Keratinocyte (primary cell): ENCODE measurements around the gene GCSAM. TPM values are rescaled to one million over a fixed set of nuclear protein-coding genes. Genes with fewer than 3 reads are reported as not detected.

ENCODE experiments used
- DNase-seq: peaks from one replicate; pipeline ENCODE4 v3.0.0-alpha.2; 2011; ENCODE audit warnings: low read depth, missing footprints, low spot score
- FAIRE-seq: peaks from 2 replicates; lab custom pipeline; 2011; peaks lifted over from hg19 to GRCh38; lab: Jason Lieb, UNC
- H2AFZ ChIP-seq: 2 replicates; pipeline ENCODE4 v1.6.0; 2012; ENCODE audit warnings: low read length, control low read depth, inconsistent platforms; ENCODE audit not compliant: control insufficient read depth
- H3K27ac ChIP-seq: 2 replicates; pipeline ENCODE4 v1.5.1; 2011; ENCODE audit warnings: low read length; ENCODE audit not compliant: control insufficient read depth, insufficient read depth
- H3K27me3 ChIP-seq: 3 replicates; pipeline ENCODE4 v1.6.0; 2011; ENCODE audit warnings: low read length; ENCODE audit not compliant: control insufficient read depth, insufficient read depth; ENCODE audit errors: extremely low read depth
- H3K36me3 ChIP-seq, 2 experiments: 2 replicates in 1 of 2; 3 replicates in 1 of 2; pipeline ENCODE4 v1.5.1; 2011; ENCODE audit warnings: low read length in 2 of 2, mild to moderate bottlenecking in 1 of 2; ENCODE audit not compliant: control insufficient read depth in 2 of 2, insufficient read depth in 2 of 2; ENCODE audit errors: extremely low read depth in 1 of 2
- H3K4me1 ChIP-seq: 3 replicates; pipeline ENCODE4 v1.5.1; 2011; ENCODE audit warnings: low read length; ENCODE audit not compliant: control insufficient read depth, insufficient read depth; ENCODE audit errors: extremely low read depth
- H3K4me2 ChIP-seq: 3 replicates; pipeline ENCODE4 v1.6.0; 2011; ENCODE audit warnings: low read depth, low read length; ENCODE audit not compliant: control insufficient read depth, insufficient read depth; ENCODE audit errors: extremely low read depth
- H3K4me3 ChIP-seq, 3 experiments: fragments of 200-600 bp in 1 of 3; sonication (generic) in 1 of 3; 2 replicates in 2 of 3; 3 replicates in 1 of 3; pipeline ENCODE4 v1.5.1; 2011 to 2016; ENCODE audit warnings: low read length in 3 of 3, mild to moderate bottlenecking in 3 of 3, control low read depth in 2 of 3, inconsistent platforms in 1 of 3, low read depth in 1 of 3, mixed read lengths in 1 of 3, mixed run types in 1 of 3, moderate library complexity in 1 of 3; ENCODE audit not compliant: control insufficient read depth in 2 of 3, insufficient read depth in 2 of 3; ENCODE audit errors: extremely low read depth in 1 of 3
- H3K79me2 ChIP-seq: 2 replicates; pipeline ENCODE4 v1.6.0; 2012; ENCODE audit warnings: low read length; ENCODE audit not compliant: control insufficient read depth, insufficient read depth
- H3K9ac ChIP-seq: 3 replicates; pipeline ENCODE4 v1.6.0; 2011; ENCODE audit warnings: low read length; ENCODE audit not compliant: control insufficient read depth, insufficient read depth; ENCODE audit errors: extremely low read depth
- H3K9me1 ChIP-seq: 3 replicates; pipeline ENCODE4 v1.6.0; 2011; ENCODE audit warnings: low read length; ENCODE audit not compliant: control insufficient read depth, insufficient read depth; ENCODE audit errors: extremely low read depth
- H3K9me3 ChIP-seq: 2 replicates; pipeline ENCODE4 v1.5.1; 2012; ENCODE audit warnings: low read depth, low read length; ENCODE audit not compliant: control insufficient read depth
- H4K20me1 ChIP-seq: 3 replicates; pipeline ENCODE4 v1.6.0; 2011; ENCODE audit warnings: low read length; ENCODE audit not compliant: control insufficient read depth, insufficient read depth; ENCODE audit errors: extremely low read depth
- EZH2 ChIP-seq: IDR thresholded peaks from one replicate; pipeline ENCODE4 v1.6.1; 2012; ENCODE audit warnings: inconsistent platforms, mild to moderate bottlenecking, low read length, moderate library complexity
- dilution Hi-C: fragments of 300-500 bp; cut with MboI; formaldehyde crosslinking; loops from one replicate; pipeline ENCODE4 v1.7.0; 2020; ENCODE audit warnings: low sequenced_read_pairs; ENCODE audit not compliant: extremely low pct_ligation_motif_present
- polyA plus RNA-seq, 5 experiments: library from polyadenylated mRNA; depleted of rRNA in 3 of 5; stranded (reverse) in 3 of 5; stranded (forward) in 1 of 5; unstranded in 1 of 5; fragments of >200 nt; gene quantifications; 1 replicate in 1 of 5; 2 replicates in 3 of 5; 3 replicates in 1 of 5; pipeline versions ENCODE4 v1.2.1 to v1.2.3, GENCODE V29; 2011 to 2012; ENCODE audit warnings: missing spikeins in 2 of 5, low read depth in 1 of 5, low replicate concordance in 1 of 5
- TF ChIP-seq, protein P1 (sequence below), 3 experiments: IDR thresholded peaks in 1 of 3; conservative IDR thresholded peaks in 1 of 3; optimal IDR thresholded peaks in 1 of 3; 2 replicates in 2 of 3; 3 replicates in 1 of 3; pipeline versions ENCODE3 to v1.5.1; 2011; ENCODE audit warnings: low read length in 3 of 3, mild to moderate bottlenecking in 3 of 3, moderate library complexity in 2 of 3, control low read depth in 1 of 3, inconsistent platforms in 1 of 3; ENCODE audit not compliant: insufficient read depth in 2 of 3; ENCODE audit errors: extremely low read depth in 1 of 3

GCSAM gene
- polyA plus RNA-seq, 1 donor (not counting 4 experiments of a cell fraction or from before 2014, with no cell fraction given) = 2.9 TPM

DNA sequence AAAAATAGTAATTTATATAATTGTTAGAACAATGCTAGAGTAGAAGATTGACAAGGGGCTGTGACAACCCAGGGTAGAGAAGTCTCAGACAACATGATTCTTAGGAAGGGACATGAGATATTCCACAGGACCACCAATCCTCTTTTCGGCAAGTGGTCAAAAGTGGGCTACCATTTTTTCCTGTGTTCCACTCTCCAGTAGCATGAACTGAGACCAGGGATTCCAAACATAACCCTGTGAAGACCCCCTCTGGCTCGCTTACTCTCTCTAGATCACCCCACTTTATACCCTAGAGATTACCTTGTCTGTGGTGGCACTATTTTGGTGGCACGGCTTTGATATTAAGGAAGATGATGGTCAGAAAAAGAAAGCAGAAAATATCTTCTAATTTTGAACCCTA is 960 bp downstream of the GCSAM start:
- Histone ChIP-seq H3K4me1 (peaks cover 25% of the 10 kb centered on the region), H3K36me3 (peaks cover 0 to 6% of the 10 kb centered on the region in 2 experiments), H4K20me1 (no peaks in the 10 kb centered on the region), H3K9me3 (no peaks in the 10 kb centered on the region), H3K27ac (no peak overlapping the region), H3K4me3 (no peak overlapping the region), H3K79me2 (no peaks in the 10 kb centered on the region), H3K27me3 (no peaks in the 10 kb centered on the region), H3K4me2 (no peak overlapping the region), H3K9ac (no peak overlapping the region), H3K9me1 (no peaks in the 10 kb centered on the region), H2AFZ (no peak overlapping the region)
- dilution Hi-C loops = no loop called here
- FAIRE-seq (no peak), DNase-seq (no peak)
- no peak for TF ChIP-seq EZH2
- TF ChIP-seq, protein P1, sequence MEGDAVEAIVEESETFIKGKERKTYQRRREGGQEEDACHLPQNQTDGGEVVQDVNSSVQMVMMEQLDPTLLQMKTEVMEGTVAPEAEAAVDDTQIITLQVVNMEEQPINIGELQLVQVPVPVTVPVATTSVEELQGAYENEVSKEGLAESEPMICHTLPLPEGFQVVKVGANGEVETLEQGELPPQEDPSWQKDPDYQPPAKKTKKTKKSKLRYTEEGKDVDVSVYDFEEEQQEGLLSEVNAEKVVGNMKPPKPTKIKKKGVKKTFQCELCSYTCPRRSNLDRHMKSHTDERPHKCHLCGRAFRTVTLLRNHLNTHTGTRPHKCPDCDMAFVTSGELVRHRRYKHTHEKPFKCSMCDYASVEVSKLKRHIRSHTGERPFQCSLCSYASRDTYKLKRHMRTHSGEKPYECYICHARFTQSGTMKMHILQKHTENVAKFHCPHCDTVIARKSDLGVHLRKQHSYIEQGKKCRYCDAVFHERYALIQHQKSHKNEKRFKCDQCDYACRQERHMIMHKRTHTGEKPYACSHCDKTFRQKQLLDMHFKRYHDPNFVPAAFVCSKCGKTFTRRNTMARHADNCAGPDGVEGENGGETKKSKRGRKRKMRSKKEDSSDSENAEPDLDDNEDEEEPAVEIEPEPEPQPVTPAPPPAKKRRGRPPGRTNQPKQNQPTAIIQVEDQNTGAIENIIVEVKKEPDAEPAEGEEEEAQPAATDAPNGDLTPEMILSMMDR (optimal IDR thresholded peaks at IDR 0.05 in 1 of 3, IDR thresholded peaks at IDR 0.05 in 1 of 3, conservative IDR thresholded peaks at IDR 0.05 in 1 of 3; ENCODE audit: extremely low read depth in 1 of 3, insufficient read depth in 2 of 3, low read length in 3 of 3) = no peak

DNA sequence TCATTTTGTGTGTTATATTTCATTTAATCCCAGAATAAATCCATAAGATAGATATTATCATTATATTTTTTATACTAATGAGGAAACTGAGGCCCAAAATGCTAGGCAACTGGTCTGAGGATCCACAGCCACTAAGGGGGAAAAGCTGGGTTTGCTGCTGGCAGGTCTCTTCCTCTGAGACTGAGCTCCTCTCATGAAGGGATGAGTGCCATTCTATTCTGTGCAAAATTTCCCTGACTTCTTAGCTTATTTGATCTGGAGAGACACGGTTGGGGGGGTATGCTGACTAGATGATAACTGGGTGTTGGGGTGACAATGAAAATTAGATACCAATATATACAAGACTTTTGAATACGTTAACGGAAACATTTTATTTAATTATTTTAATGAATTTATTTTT is 1.9 kb downstream of the GCSAM start:
- H3K4me2 ChIP-seq = no peak overlapping the region
- dilution Hi-C loops = no loop called here
- no peak overlapping the region for H3K4me3 ChIP-seq
- no peak for FAIRE-seq
- H2AFZ ChIP-seq = no peak overlapping the region
- TF ChIP-seq EZH2 = no peak
- TF ChIP-seq, protein P1 (optimal IDR thresholded peaks at IDR 0.05 in 1 of 3, IDR thresholded peaks at IDR 0.05 in 1 of 3, conservative IDR thresholded peaks at IDR 0.05 in 1 of 3; ENCODE audit: extremely low read depth in 1 of 3, insufficient read depth in 2 of 3, low read length in 3 of 3) = no peak
- H3K9ac ChIP-seq = no peak overlapping the region
- no peaks in the 10 kb centered on the region for H3K79me2 ChIP-seq
- H3K9me3 ChIP-seq = no peaks in the 10 kb centered on the region
- DNase-seq = no peak
- no peaks in the 10 kb centered on the region for H3K9me1 ChIP-seq
- H3K36me3 ChIP-seq = peaks cover 0 to 6% of the 10 kb centered on the region in 2 experiments
- no peaks in the 10 kb centered on the region for H3K27me3 ChIP-seq
- H3K27ac ChIP-seq = no peak overlapping the region
- no peaks in the 10 kb centered on the region for H4K20me1 ChIP-seq
- peaks cover 30% of the 10 kb centered on the region for H3K4me1 ChIP-seq
